Measurements from ENCODE around the gene SLC12A3.

The SLC12A3 gene

DNA sequence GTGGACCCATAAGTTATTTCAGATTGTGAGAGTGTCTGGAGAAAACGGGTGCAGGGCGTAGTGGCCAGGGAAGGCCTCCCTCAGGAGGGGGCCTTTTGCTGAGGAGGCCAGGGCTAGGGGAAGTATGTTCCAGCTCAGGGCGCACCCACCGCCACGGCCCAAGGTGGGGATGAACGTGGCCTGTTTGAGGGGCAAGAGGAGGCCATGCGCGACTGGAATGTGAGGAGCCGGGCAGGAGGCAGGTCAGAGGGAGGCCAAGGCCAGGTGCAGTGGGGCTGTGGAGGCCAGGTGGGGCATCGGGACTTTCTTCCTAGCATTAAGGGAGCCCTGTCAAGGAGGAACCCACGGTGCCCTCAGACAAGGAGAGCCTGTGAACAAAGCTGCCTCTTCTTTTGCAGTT lies 26.7 kb downstream of the SLC12A3 start:
- no peak for DNase-seq (ENCODE audit: extremely low spot score)
- TF ChIP-seq, protein P1, sequence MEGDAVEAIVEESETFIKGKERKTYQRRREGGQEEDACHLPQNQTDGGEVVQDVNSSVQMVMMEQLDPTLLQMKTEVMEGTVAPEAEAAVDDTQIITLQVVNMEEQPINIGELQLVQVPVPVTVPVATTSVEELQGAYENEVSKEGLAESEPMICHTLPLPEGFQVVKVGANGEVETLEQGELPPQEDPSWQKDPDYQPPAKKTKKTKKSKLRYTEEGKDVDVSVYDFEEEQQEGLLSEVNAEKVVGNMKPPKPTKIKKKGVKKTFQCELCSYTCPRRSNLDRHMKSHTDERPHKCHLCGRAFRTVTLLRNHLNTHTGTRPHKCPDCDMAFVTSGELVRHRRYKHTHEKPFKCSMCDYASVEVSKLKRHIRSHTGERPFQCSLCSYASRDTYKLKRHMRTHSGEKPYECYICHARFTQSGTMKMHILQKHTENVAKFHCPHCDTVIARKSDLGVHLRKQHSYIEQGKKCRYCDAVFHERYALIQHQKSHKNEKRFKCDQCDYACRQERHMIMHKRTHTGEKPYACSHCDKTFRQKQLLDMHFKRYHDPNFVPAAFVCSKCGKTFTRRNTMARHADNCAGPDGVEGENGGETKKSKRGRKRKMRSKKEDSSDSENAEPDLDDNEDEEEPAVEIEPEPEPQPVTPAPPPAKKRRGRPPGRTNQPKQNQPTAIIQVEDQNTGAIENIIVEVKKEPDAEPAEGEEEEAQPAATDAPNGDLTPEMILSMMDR (IDR thresholded peaks at IDR 0.05; ENCODE audit: control extremely low read depth, extremely low read depth, low read depth, missing control alignments): no peak
- ChIA-PET POLR2A (interaction anchor here (2.1 kb wide), 1 partner anchor 40 kb away, joined by 7 read pairs; the partner anchor contains the start of gene HERPUD1), CTCF (interaction anchor here (1.4 to 1.7 kb wide), 2 partner anchors 28 to 74 kb away, joined by 3 to 5 read pairs; no protein-coding TSS in a partner anchor)

DNA sequence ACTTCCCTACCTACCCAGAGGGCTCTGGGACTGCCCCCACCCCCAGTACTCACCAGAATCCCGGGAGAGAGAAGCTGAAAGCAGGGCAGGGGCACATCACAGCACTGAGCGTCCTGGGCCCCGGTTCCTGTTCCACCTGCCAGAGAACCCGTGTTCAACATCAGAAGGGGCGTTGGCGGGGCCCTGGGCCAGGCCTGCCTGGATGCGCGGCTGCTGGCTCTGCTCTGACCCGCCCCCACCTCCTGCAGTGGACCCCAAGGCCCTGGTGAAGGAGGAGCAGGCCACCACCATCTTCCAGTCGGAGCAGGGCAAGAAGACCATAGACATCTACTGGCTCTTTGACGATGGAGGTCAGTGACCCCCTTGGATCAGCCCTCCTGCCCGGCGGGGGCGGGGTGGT lies 27.7 kb downstream of the SLC12A3 start:
- ChIA-PET POLR2A (interaction anchor here (0.8 kb wide), 1 partner anchor 39 kb away, joined by 4 read pairs; no protein-coding TSS in a partner anchor), CTCF (interaction anchor here (1.4 to 2.0 kb wide), 5 partner anchors 18 to 73 kb away, joined by 3 to 10 read pairs (median 5); no protein-coding TSS in a partner anchor)
- DNase-seq (ENCODE audit: extremely low spot score): no peak
- TF ChIP-seq, protein P1 (IDR thresholded peaks at IDR 0.05; ENCODE audit: control extremely low read depth, extremely low read depth, low read depth, missing control alignments): no peak

- TF ChIP-seq, protein P1 (IDR thresholded peaks at IDR 0.05; ENCODE audit: control extremely low read depth, extremely low read depth, low read depth, missing control alignments): no peak
- CTCF ChIA-PET: interaction anchor here (1.2 to 2.0 kb wide), 3 partner anchors 28 to 36 kb away, joined by 5 to 10 read pairs (median 5); no protein-coding TSS in a partner anchor
- no peak for DNase-seq (ENCODE audit: extremely low spot score)
- POLR2A ChIA-PET: no interaction called here
Measured at GRCh38 chr16:56894331-56894917, 29.4 kb downstream of the SLC12A3 start.

- TF ChIP-seq, protein P1 (IDR thresholded peaks at IDR 0.05; ENCODE audit: control extremely low read depth, extremely low read depth, low read depth, missing control alignments): no peak
- ChIA-PET POLR2A (no interaction called here), CTCF (interaction anchor here (1.4 kb wide), 1 partner anchor 30 kb away, joined by 5 read pairs; no protein-coding TSS in a partner anchor)
- DNase-seq (ENCODE audit: extremely low spot score): no peak
Measured at GRCh38 chr16:56895813-56896212, 30.8 kb downstream of the SLC12A3 start.

DNA sequence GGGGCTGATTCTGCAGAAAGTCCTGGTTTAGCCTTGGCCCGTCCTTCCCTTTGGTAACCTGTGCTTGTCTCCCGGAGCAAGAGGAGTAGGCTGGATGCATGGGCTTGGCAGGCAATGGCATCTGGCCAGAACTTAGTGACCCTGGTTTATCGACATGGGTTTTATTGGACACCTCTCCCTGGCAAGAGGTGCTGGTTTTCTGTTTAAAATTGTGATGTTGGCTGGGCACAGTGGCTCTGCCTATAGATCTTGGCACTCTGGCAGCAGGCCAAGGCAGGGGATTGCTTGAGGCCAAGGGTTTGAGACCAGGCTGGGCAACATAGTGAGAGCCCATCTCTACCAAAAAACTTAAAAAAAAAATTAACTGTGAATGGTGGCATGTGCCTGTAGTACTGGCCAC lies 31.2 kb downstream of the SLC12A3 start:
- ChIA-PET CTCF (interaction anchor here (1.3 kb wide), 1 partner anchor 68 kb away, joined by 4 read pairs; no protein-coding TSS in a partner anchor), POLR2A (no interaction called here)
- no peak for DNase-seq (ENCODE audit: extremely low spot score)
- TF ChIP-seq, protein P1 (IDR thresholded peaks at IDR 0.05; ENCODE audit: control extremely low read depth, extremely low read depth, low read depth, missing control alignments): no peak

- DNase-seq (ENCODE audit: extremely low spot score): no peak
- CTCF ChIA-PET: interaction anchor here (0.9 to 1.3 kb wide), 5 partner anchors 8 to 67 kb away, joined by 3 to 4 read pairs (median 3); no protein-coding TSS in a partner anchor
- POLR2A ChIA-PET: no interaction called here
Measured at GRCh38 chr16:56897026-56897799, 32.2 kb downstream of the SLC12A3 start.

More at GRCh38 chr16:56897026-56897799, 32.2 kb downstream of the SLC12A3 start:
- TF ChIP-seq, protein P1 (IDR thresholded peaks at IDR 0.05; ENCODE audit: control extremely low read depth, extremely low read depth, low read depth, missing control alignments): no peak
